Iris pigment epithelial cell (primary cell): ENCODE results near the gene GPR26.

Experiments
- DNase-seq: peaks from one replicate; pipeline ENCODE4 v3.0.0-alpha.2; 2011; ENCODE audit warnings: low read depth

GPR26 gene, protein sequence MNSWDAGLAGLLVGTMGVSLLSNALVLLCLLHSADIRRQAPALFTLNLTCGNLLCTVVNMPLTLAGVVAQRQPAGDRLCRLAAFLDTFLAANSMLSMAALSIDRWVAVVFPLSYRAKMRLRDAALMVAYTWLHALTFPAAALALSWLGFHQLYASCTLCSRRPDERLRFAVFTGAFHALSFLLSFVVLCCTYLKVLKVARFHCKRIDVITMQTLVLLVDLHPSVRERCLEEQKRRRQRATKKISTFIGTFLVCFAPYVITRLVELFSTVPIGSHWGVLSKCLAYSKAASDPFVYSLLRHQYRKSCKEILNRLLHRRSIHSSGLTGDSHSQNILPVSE

DNA sequence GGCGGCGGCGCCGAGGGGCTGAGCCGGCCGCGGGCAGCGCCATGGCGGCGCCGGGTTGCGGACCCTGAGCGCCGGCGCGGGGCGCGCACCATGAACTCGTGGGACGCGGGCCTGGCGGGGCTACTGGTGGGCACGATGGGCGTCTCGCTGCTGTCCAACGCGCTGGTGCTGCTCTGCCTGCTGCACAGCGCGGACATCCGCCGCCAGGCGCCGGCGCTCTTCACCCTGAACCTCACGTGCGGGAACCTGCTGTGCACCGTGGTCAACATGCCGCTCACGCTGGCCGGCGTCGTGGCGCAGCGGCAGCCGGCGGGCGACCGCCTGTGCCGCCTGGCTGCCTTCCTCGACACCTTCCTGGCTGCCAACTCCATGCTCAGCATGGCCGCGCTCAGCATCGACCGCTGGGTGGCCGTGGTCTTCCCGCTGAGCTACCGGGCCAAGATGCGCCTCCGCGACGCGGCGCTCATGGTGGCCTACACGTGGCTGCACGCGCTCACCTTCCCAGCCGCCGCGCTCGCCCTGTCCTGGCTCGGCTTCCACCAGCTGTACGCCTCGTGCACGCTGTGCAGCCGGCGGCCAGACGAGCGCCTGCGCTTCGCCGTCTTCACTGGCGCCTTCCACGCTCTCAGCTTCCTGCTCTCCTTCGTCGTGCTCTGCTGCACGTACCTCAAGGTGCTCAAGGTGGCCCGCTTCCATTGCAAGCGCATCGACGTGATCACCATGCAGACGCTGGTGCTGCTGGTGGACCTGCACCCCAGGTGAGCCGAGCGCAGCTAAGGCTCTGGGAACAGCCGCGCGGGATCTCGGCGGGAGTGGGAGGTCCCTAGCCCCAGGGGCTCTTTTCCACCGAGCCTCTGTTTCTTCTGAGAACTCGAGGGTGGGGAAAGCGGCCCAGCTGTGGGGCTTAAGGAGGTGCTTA lies at the start of gene GPR26:
TSS of gene GPR26 (plus strand) at position 38 of the 919 bp plus-strand sequence. CDS start at position 91, 53 bp downstream.
- DNase-seq, result no peak

DNA sequence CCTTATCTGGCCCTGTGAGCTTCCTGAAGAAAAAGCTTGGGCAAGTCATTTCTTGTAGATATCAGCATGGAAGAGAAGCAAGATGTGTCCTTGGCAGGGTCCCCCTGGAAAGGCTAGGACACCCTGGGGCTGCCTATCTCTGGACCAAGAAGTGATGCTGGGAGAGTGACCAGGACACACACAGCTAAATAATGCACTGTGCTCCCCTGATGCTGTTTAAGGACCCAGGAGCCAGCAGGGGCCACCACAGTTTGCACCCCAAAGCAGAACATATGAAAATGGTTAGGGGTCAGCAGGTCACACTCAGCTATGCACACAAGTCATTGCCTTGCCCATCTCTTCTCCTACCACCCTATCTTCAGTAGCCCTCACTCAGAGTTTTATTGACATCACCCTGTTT lies 47.9 kb upstream of the GPR26 start:
- no peak for DNase-seq

DNA sequence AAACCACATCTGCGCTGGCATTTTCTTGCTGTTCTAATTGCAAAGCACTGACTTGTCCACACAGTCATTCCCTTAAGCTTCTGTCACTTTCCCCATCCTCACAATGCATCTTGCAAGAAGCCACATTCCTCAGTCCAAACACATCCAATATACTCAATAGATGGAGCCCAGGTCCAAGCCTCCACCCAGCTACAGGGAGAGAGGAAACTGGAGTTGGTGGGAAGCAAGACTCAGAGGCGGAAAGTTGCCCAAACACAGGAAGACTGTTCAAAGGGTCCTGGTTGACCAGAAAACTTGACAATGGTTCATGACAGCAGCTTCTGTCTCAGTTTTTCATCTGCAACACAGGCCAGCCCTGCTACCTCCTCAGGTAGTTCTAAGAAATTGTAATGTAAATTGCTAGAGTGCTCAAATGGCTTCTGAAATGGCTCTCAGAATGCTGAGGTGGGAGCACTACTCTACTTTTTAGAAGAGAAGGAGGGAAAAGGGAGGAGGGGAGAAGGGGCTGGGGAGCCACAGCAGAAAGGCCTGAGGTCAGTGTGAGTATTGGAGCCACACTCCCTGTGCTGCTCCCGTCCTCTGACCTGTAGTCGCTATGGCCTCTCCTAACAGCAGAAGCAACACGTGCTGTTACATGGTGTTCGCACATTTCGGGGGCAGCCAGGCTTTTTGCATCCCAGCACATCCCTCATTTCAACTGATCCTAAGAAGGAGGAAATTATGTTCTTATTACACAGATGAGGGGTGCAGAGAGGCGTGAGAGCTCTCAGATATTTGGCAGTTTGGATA lies 46.9 kb upstream of the GPR26 start:
- no peak for DNase-seq

DNA sequence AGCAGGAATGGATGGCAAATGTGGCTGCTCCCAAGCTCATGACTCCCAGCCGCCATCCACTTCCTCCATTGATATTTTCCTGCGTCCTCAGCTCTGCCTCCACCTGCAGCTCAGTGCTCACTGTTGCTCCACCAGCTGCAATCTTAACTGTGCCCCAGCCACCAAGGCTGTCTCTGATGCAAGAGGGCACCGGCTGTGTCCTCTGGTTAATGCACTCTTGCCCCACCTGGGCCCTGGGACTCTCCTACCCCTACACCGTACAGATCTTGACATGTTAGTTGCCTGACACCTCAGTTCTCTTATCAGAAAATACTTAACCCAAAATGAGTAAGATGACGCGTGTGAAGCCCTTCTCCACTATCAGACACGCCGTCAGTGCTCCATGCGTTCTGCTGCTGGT lies 45.5 kb upstream of the GPR26 start:
- no peak for DNase-seq

DNA sequence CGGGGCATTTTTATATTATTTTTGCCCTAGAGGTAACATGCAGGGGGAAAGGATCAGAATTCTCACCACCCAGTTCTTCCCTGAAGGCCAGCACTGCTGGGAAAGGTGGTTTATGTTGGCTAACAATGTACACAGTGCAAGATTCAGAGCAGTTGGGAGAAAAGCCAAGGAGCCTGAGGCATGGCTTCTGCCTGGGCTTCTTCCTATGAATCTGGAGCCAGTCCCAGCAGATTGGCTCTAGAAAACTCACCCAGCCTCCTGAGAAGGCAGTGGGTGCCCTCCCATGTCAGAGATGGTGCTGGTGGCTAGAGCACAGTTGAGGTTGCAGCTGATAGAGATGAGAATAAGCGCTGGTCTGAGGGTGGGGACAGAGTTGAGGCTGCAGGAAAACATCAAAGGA lies 44.7 kb upstream of the GPR26 start:
- no peak for DNase-seq

DNA sequence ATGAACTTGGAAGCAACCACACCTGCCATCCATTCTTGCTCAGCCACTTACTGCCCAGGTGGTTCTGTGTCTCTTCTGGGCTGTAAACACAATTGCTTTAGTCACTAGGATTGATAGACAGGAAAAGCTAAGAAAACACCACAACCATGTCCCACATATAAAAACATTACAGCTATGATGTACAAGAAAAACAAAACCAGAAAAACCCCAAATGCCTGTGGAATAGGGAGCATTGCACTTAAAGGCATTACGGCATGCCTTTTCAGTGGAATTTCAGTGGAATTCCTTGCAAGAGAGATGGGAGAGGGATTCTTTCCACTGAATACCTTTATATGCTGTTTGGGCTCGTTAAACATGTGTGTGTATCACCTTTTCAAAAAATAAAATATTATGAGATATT lies 44.2 kb upstream of the GPR26 start:
- DNase-seq, result no peak

DNA sequence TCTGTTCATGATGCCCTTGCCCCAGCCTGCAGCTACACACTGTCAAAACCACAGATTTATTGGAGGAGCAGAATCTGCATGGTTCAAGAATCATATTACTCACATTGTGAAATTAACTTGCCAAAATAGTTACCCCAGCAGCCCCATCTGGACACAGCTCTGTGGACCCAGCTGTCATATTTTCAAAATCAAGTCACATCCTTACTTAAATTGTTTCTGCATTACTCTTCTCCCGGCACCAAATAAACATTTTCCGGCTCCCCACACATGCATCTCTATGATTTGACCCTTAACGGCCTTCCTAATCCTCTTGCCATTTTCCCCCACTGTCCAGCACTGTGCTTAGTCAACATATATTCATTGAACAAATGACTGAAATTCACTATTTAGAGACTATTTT lies 43.8 kb upstream of the GPR26 start:
- no peak for DNase-seq

DNA sequence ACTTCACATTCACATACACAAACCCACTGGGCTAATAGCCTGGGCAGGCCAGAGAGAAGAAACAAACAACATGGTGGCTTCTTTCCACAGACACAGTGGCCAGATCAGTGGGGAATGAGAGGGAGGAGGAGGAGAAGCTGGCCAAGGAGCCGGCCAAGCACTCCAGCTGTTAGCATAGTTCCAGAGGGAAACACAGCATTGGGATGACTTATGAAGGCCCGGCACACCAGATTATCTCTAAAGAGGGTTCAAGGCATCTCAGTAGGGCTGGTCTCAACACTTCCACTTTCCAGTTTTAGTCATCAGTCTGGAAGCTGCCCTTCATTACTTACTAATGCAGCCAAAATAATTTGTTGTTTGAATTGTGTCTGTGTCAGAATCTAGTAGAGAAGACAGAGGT lies 42.1 kb upstream of the GPR26 start:
- DNase-seq, result no peak

DNA sequence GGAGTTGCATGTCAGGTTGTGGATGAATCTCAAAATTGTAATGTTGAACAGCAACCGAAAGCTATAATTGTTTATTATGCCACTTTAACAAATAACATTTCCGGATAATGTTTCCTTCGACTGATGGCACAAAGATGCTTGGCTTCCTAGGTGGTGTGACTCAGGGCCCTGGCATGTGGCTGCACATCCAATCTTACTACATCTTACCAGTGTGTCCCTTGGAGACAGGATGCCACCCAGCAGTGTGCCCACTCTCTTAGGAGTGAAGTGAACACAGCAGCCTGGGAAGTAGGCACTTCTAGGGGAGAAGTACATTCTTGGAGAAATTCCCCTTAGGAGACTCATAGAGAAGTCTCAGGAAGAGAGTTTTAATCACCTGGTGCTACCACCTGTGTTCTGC lies 33.0 kb upstream of the GPR26 start:
- DNase-seq, result no peak

DNA sequence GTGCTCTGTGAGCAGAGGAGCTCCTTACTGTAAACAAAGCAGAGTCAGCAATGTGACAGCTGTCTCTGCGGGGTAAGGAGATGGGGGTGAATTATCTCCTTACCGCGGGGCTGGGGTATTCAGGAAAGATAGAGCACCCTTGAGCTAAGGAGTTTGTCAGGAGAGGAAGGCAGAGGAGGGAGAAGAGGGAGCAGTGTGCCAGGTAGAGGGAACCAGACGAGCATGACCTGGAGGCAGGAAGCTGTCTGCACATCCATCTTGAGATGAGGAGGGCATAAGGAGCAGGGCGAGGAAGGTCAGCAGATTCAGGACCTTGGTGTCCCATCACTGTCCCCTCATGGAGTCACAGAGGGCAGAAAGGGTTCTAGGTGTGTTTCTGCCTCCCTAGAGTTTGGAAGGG lies 32.5 kb upstream of the GPR26 start:
- DNase-seq, result no peak

DNA sequence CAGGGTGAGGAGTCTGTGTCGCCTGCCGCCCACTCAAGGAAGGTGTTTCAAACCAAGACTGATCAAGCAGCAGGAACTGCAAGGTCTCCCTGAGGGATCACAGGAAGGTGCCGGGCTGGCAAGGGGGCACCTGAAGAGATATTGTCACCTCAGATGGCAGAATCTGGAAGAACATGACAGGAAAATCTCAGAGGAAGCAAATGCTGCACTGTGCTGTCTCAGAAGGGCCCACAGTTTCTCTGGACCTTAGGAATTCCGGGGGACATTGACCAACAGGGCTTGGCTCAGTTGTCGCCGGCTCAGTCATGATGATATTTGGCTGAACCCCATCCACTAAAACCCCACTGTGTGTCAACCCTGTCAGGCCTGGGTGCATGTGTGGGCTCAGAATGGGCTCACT lies 31.9 kb upstream of the GPR26 start:
- DNase-seq, result no peak

DNA sequence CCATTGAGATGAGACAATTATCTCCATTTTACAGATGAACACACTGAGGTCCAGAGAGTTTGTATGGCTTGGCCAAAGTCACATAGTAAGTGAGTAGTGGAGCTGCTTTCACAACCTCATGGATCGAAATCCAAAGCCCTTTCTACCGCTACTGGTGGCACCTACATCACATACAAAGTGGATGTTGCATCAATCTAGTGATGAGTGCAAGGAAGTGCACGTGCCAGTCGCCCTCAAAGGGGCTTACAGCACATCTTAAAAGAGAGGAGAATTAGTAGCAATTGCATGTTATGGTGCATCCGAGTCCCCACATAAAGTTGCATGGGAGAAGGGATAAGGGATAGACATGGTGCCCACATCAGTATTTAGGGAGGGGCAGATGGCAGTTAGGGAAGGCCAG lies 31.0 kb upstream of the GPR26 start:
- DNase-seq, result no peak

DNA sequence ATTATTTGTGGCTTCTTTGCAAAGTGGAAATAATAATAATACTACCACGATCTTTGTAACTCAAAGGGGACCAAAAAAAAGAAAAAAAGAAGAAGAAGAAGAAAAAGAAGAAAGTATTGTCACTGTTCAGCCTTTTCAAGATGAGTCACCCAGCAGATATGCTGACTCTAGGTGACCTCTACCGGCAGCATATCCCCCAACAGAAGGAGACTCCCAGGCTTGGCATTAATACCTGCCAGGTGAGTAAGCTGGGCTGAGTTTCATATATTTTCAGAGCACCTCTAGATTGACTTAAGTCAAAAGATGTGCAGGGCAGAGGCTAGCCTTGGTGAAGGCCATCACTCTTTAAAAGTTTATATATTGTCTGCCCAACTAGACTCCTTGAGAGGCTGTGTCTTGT lies 30.4 kb upstream of the GPR26 start:
- DNase-seq, result no peak

DNA sequence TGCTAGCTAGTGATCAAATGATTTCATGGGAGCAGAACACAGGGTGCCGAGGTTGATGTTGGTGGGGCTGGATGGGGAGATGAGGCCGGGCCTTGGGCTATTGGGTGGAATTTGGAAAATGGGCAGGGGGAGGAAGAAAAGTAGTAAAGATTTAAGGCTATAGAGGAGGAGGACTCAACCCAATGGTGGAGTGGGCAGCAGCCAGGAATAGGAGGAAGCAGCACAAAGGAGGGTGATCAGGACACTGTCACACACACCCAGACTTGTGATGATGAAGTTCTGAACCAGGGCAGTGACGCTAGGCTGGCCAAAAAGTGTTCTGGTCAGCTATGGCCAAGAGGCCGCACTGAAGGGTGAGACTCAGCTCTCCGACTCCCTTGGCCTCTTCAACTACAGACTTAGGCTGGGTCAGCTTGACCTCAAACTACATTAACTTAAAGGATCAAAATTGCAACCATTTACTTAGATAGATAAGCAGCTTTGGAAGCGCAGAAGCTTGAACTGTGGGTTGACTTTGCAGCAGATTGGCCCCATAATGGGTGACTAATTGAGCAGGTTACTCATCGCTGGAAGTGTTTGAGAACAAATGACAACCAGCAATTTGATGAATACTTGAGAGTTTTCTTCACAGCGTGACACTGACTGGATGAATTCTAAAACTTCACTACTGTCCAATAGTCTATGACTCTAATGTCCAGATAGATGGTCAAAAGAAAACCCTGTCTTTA lies 29.4 kb upstream of the GPR26 start:
- no peak for DNase-seq

DNA sequence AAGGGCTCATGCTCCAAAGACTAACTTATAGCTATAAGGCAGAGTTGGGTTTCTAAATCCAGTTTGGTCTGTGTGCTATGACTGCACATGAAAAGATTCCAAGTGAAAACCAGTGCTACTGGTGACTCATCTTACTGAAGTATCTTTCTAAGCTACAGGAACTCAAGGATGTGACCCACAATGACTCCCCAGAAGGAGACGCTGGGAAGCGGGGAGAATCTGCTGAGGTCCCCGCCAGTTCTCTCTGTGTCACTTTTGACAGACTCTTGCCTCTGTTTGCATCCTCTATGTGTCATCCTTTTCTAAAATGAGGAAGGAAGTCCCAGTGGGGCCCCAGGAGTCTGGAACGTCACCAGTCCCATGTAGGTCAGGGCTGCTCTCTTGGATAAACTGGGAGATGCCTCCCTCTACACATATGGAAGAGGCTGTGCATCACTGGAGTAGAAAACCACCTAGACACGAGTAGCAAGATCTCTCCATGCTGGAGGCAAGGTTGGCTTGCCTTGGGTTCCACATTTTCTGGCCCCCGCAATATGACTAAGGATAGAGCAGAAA lies 28.8 kb upstream of the GPR26 start:
- DNase-seq, result no peak

DNA sequence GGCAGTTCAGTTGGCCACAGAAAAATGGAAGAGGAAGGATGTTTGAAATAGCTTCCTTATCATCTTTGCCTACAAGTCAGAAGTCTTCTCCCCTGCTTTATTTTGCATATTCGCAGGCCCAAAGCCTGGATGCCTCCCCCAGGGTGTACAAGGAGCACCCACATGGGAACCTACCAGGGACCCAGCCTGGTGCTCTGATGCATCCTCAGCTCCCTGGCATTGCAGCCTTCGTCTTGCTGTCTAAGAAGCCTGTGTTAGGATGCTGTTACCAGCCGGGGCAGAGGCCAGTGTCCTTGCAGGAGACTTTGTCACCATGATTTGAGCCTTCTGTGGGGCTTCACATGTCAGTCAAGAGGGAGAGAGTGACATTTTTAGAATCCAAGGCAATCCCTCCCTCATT lies 27.0 kb upstream of the GPR26 start:
- no peak for DNase-seq

DNA sequence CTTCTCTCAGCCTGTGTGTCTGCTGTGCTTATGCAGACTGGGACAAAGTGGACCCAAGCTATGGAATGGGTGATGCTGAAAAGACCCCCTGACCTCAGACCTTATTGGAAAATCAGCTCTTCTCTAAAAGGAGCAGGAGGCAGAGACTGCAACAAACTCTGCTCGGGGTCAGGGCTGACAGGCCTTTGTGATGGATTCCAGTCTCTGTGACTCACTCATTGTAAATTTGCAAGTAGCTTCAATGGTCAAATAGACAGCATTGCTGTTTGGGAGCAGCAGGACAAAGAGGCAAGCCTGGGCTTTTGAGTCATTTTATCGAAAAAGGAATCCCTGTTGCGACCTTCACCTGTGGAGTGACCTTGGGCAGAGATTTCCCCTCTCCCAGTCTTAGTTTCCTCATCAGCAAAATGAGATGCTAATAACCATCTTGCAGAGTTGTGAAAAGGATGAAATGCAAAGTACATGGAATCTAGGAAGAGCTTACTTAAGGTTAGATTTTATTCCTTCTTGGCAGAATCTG lies 26.1 kb upstream of the GPR26 start:
- DNase-seq, result no peak

DNA sequence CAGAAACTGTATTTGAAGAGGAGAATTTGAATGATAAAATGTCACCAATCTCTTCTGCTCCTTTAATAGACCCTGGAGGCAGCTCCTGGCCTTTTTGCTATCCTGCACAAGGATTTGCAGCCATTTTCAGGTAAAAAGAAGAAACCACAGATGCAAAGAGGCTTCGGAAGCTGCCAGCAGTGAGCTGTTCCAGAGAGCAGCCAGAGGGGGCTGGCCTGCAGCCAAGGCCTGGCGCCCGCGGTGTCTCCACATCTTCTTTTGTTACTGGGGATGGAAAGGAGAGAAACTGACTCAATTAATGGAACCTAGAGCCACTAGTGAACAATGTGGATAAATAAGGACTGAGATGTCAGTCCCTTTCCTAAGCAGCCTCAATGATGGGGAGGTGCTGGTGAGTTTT lies 23.9 kb upstream of the GPR26 start:
- no peak for DNase-seq

DNA sequence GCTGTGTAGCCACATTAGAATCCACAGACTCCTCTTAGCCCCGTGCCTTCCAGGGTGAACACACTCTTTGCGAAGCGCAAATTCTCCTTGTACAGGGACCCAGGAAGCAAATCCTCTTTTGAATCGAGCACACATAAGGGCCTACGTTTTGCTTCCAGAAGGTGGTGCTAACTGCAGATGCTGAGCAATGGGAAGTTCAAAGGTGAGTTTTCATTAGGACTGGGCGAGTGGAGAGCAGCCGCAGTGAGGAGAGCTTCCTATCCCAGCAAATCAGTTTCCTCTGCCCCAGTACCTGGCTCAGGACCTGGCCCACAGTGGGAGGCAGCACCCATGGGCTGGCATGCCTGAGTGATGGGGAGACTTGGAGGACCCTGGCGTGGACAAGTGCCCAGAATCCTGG lies 23.5 kb upstream of the GPR26 start:
- DNase-seq, result no peak

DNA sequence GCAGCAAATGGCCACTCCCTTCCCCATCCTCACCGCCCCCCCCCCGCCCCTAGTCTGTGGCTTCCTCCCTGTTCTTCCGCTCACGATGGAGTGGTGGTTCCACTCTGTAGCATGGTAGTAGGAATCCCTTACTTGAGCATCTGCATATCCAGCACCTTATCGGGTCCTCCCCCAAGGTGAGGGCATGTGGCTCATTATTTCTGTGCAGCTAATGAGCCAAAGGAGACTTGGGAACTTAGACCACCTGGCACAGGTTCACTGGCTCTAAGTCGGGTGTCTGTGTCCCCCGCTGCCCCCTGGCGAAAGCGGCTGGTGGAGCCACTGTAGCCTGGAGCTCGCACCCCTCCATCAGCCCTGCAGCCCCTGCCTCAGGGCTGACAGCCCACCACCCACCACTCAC lies 22.8 kb upstream of the GPR26 start:
- no peak for DNase-seq

DNA sequence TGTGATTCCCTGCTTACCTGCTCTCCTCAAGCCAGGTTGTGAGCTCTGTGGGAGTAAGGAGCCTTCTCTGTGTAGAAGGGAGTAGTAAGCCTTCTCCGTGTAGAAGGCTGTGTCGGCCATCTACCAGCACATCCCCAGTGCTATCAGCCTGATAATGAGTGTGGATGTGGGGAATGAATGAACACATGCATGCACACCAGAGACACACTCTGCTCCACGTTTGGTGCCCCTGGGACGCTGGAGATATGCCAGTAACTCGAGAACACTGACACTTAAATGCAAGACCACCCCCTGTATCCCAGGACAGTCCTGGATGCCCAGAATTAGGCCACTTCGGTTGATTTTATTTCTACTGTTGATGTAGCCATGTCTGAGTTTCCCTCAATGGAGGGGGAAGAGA lies 21.1 kb upstream of the GPR26 start:
- no peak for DNase-seq
